ENCODE measurements around the gene NPRL2.
A peak's percentile ranks its signal among the peaks of the same experiment; 100 is the strongest.

The NPRL2 gene

GRCh38 chr3:50355829-50356552 is 5.4 kb upstream of the NPRL2 start:
- H3F3A ChIP-seq (ENCODE audit: insufficient read depth, low read length), result no peaks in the 10 kb centered on the region
- no peaks in the 10 kb centered on the region for H4K20me1 ChIP-seq (ENCODE audit: insufficient read depth, low read length)
- no peaks in the 10 kb centered on the region for H3K27me3 ChIP-seq (ENCODE audit: insufficient read depth, low read length)
- peak overlapping the region; percentile 29; the same call in 1 of the 2 replicates for H3K9ac ChIP-seq (ENCODE audit: low read length)
- TF ChIP-seq, protein P1, sequence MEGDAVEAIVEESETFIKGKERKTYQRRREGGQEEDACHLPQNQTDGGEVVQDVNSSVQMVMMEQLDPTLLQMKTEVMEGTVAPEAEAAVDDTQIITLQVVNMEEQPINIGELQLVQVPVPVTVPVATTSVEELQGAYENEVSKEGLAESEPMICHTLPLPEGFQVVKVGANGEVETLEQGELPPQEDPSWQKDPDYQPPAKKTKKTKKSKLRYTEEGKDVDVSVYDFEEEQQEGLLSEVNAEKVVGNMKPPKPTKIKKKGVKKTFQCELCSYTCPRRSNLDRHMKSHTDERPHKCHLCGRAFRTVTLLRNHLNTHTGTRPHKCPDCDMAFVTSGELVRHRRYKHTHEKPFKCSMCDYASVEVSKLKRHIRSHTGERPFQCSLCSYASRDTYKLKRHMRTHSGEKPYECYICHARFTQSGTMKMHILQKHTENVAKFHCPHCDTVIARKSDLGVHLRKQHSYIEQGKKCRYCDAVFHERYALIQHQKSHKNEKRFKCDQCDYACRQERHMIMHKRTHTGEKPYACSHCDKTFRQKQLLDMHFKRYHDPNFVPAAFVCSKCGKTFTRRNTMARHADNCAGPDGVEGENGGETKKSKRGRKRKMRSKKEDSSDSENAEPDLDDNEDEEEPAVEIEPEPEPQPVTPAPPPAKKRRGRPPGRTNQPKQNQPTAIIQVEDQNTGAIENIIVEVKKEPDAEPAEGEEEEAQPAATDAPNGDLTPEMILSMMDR (IDR thresholded peaks at IDR 0.05; ENCODE audit: low read length), result no peak
- TF ChIP-seq EZH2 (IDR thresholded peaks at IDR 0.05; ENCODE audit: borderline replicate concordance, low read length), result no peak
- no peaks in the 10 kb centered on the region for H3K9me3 ChIP-seq (ENCODE audit: low read length)
- H3K4me2 ChIP-seq (ENCODE audit: low read length), result peak overlapping the region; percentile 67
- no peak overlapping the region for H3K27ac ChIP-seq (ENCODE audit: low read depth, low read length, poor library complexity, severe bottlenecking)
- no peaks in the 10 kb centered on the region for H3K79me2 ChIP-seq (ENCODE audit: insufficient read depth, low read length)
- peak overlapping the region; percentile 71 for H3K4me3 ChIP-seq (ENCODE audit: low read depth, low read length, poor library complexity, severe bottlenecking)
- H3K36me3 ChIP-seq (ENCODE audit: insufficient read depth, low read length), result peaks cover 32% of the 10 kb centered on the region; the same call in 1 of the 2 replicates
- H2AFZ ChIP-seq (ENCODE audit: low read length), result no peak overlapping the region
- no peaks in the 10 kb centered on the region for H3K9me2 ChIP-seq (ENCODE audit: low read depth, low read length)
- peaks cover 46% of the 10 kb centered on the region for H3K4me1 ChIP-seq (ENCODE audit: insufficient read depth, low read length, severe bottlenecking)

GRCh38 chr3:50354850-50355249 is 4.3 kb upstream of the NPRL2 start:
- no peak overlapping the region for H3K4me3 ChIP-seq (ENCODE audit: low read depth, low read length, poor library complexity, severe bottlenecking)
- no peaks in the 10 kb centered on the region for H3F3A ChIP-seq (ENCODE audit: insufficient read depth, low read length)
- no peaks in the 10 kb centered on the region for H3K9me2 ChIP-seq (ENCODE audit: low read depth, low read length)
- no peak overlapping the region for H3K27ac ChIP-seq (ENCODE audit: low read depth, low read length, poor library complexity, severe bottlenecking)
- peaks cover 49% of the 10 kb centered on the region for H3K4me1 ChIP-seq (ENCODE audit: insufficient read depth, low read length, severe bottlenecking)
- no peak overlapping the region for H3K9ac ChIP-seq (ENCODE audit: low read length)
- H3K36me3 ChIP-seq (ENCODE audit: insufficient read depth, low read length), result peaks cover 32% of the 10 kb centered on the region; the same call in 1 of the 2 replicates
- H3K4me2 ChIP-seq (ENCODE audit: low read length), result no peak overlapping the region
- no peaks in the 10 kb centered on the region for H3K27me3 ChIP-seq (ENCODE audit: insufficient read depth, low read length)
- TF ChIP-seq, protein P1 (IDR thresholded peaks at IDR 0.05; ENCODE audit: low read length), result no peak
- no peak for TF ChIP-seq EZH2 (IDR thresholded peaks at IDR 0.05; ENCODE audit: borderline replicate concordance, low read length)
- H3K9me3 ChIP-seq (ENCODE audit: low read length), result no peaks in the 10 kb centered on the region
- no peaks in the 10 kb centered on the region for H3K79me2 ChIP-seq (ENCODE audit: insufficient read depth, low read length)
- no peak overlapping the region for H2AFZ ChIP-seq (ENCODE audit: low read length)
- H4K20me1 ChIP-seq (ENCODE audit: insufficient read depth, low read length), result no peaks in the 10 kb centered on the region

- H3K4me3 ChIP-seq (ENCODE audit: low read depth, low read length, poor library complexity, severe bottlenecking), result no peak overlapping the region
These were observed 3.7 kb upstream of the NPRL2 start for GRCh38 chr3:50354186-50354764.

More at GRCh38 chr3:50354186-50354764, 3.7 kb upstream of the NPRL2 start:
- no peak overlapping the region for H2AFZ ChIP-seq (ENCODE audit: low read length)
- H3K79me2 ChIP-seq (ENCODE audit: insufficient read depth, low read length), result no peaks in the 10 kb centered on the region
- no peak overlapping the region for H3K27ac ChIP-seq (ENCODE audit: low read depth, low read length, poor library complexity, severe bottlenecking)
- H3K4me2 ChIP-seq (ENCODE audit: low read length), result no peak overlapping the region
- peaks cover 52% of the 10 kb centered on the region for H3K4me1 ChIP-seq (ENCODE audit: insufficient read depth, low read length, severe bottlenecking)
- H3K27me3 ChIP-seq (ENCODE audit: insufficient read depth, low read length), result no peaks in the 10 kb centered on the region
- H3K9ac ChIP-seq (ENCODE audit: low read length), result no peak overlapping the region
- H3F3A ChIP-seq (ENCODE audit: insufficient read depth, low read length), result no peaks in the 10 kb centered on the region
- TF ChIP-seq, protein P1 (IDR thresholded peaks at IDR 0.05; ENCODE audit: low read length), result no peak
- H3K9me2 ChIP-seq (ENCODE audit: low read depth, low read length), result no peaks in the 10 kb centered on the region
- peaks cover 32% of the 10 kb centered on the region; the same call in 1 of the 2 replicates for H3K36me3 ChIP-seq (ENCODE audit: insufficient read depth, low read length)
- no peaks in the 10 kb centered on the region for H4K20me1 ChIP-seq (ENCODE audit: insufficient read depth, low read length)
- no peaks in the 10 kb centered on the region for H3K9me3 ChIP-seq (ENCODE audit: low read length)

Measured in OCI-LY1 (cell line).